RPMI7951 (cell line): Measurements from ENCODE around the gene NKD2. TPM values are rescaled to one million over a fixed set of nuclear protein-coding genes. Genes with fewer than 3 reads are reported as not detected.
"Not testable (repeated sequence)": the region's sequence is repeated elsewhere in the genome, so short reads cannot be mapped to it uniquely, and the experiment has no call there.

Experiments
- DNase-seq: peaks from one replicate; pipeline ENCODE4 v3.0.0-alpha.2; 2012; ENCODE audit warnings: low read depth
- total RNA-seq: library from RNA; depleted of rRNA; stranded (reverse); fragments of >200 nt; shearing (Covaris generic); gene quantifications from 2 replicates; pipeline ENCODE4 v1.2.3, GENCODE V29; 2014

Gene NKD2
- total RNA-seq, 1 experiment from 2014 or later: 24.6 TPM

- no peak for DNase-seq
Observed at GRCh38 chr5:1056611-1057484, 48.2 kb downstream of the NKD2 start.

DNA sequence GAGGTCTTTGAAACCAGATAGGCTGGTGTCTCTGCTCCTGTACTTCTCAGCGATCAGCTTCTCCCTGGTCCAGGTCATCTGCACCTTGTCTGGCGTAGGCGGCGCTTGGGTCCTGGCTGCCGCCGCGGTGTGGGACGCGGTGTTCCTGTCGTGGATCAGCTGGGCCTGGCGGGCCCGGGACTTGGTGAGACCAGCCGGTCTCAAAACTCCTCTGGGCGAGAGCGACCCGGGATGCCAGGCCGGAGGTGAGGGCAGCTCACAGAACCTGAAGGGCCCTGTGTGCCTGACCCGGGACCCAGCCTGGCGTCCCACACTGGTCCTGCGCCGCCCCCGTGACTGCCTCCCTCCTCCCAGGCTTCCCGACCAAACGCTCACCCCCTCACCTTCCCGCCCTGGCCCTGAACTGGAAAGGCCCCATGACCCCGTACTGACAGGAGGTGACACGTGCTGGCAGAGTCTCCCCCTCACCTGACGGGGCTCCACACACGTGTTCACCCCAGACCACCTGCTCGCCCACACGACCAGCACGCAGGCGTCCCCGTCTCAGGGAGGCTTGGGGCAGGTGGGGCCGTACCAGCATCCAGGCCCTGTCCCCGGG is 49.0 kb downstream of the NKD2 start:
- DNase-seq: no peak

DNA sequence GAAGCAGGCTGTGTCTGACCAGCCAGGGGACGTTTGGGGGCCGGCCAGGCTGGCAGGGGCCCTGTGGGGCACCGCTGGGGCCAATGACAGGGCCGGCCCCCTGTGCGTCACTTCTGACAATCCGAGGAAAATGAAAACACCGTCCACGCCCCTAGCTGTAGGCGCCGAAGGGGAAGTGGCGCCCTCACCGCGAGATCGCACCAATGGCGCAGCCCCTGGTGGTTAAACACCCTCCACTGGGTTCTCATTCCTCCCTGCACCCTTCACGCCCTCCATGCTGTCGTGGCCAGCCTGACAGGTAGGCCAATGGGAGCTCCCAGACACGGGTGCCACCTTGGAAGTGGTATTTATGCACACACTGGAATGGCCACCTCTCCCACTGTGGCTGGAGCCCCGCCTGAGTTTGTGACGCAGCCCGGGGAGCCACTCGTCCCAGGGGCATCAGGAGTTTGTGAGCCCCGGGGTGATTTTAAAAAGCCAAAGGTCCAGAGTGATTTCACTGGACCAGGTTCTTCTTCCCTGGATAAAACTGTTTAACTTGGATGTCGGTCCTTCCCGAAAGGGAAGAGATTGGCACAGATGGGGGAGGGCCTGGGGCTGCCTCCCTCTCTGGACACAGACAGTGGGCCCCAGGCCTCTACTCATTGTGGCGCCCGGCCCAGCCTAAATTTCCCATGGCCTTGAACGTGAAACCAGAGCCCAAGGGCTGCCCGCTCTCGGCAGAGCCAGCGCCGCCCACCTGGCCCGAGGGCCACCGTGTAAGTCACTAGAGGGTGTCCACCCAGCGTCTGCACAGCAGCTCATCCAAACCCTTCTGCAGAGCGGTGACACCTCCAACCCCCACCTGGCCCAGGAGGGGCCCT is 49.7 kb downstream of the NKD2 start:
- DNase-seq: no peak

DNA sequence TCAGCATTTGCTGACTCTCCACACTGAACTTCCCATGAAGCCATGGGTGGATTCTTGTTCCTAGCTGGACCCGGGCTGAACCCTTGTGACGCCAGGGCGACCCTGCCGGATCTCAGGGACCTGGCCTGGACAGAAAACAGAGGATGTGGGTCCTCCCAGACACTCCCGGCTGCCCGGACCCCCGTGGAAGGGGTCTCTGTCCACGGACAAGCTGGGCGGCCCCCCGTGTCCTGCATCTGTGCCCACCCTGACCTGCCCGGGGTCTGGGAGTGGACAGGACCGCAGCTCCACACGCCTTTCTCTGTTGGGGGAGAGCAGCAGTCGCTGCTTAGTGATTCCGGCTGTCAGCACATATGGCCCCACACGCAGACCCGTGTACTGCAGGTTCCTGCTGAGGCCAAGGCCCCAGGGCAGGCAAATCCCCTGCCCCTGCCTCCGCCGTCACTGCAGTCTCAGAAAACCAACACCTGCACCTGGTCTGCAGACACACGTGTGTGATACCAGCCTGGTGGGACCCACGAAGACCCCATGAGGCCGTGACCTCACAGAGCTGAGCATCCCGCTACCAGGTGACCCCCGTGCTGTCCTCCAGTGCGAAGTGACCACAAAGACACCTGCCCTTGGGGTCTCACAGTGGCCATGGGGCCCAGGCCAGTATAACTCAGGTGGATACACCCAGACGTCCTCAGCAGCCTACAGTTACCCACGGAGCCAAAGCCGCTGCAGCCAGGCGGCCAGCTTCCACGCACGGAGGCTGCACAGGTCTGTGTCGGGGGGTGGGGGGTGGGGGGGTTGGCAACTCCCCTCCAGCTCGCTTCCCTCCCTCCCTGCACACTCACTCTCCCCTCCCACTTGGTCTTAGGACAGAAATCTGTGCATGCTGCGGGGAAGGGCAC is 50.6 kb downstream of the NKD2 start:
- no peak for DNase-seq

DNA sequence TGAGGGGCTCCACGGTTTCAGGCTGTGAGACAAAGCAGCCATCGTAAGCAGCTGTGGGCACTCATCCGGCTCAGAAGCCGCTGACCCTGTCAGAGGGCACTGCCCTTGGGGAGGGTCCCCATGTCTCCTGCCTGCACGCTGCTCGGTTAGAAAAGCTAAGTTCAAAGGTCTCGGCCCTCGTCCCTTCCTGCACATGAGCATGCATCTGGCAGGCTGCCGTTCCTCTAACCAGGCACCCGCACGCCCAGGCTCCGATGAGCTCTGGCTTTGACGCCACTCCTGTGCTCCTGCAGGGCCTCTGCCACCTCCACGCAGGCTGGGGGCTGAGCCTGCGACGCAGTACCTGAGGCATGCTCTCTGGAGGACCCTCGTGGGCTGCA is 51.3 kb downstream of the NKD2 start:
- DNase-seq: no peak

DNA sequence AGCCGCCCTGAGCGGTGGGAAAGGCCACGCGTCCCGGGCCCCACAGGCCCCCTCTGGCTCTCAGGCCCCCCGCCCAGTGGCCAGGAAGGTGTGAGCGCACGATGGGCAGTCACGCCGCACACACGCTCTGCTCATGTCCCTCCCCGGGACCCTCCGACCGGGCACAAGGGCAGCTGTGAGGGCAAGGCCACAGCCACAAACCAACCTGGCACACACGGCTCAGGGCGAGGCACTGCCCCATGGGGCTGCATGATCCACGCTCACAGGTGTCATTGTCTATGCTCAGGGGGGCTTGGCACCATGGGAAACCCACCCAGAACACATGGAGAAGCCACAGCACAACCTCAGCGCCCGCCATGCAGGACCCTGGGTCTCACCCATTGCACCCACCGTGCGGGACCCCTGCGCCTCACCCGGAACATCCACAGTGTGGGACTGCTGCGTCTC is 52.0 kb downstream of the NKD2 start:
- DNase-seq: no peak

GRCh38 chr5:1061292-1061691 is 52.7 kb downstream of the NKD2 start:
- DNase-seq: not testable (repeated sequence)

- no peak for DNase-seq
Observed at GRCh38 chr5:1061916-1062315, 53.3 kb downstream of the NKD2 start.

- no peak for DNase-seq
Observed at GRCh38 chr5:1062761-1063568, 54.4 kb downstream of the NKD2 start.

GRCh38 chr5:1063661-1064382 is 55.2 kb downstream of the NKD2 start:
- DNase-seq: no peak

DNA sequence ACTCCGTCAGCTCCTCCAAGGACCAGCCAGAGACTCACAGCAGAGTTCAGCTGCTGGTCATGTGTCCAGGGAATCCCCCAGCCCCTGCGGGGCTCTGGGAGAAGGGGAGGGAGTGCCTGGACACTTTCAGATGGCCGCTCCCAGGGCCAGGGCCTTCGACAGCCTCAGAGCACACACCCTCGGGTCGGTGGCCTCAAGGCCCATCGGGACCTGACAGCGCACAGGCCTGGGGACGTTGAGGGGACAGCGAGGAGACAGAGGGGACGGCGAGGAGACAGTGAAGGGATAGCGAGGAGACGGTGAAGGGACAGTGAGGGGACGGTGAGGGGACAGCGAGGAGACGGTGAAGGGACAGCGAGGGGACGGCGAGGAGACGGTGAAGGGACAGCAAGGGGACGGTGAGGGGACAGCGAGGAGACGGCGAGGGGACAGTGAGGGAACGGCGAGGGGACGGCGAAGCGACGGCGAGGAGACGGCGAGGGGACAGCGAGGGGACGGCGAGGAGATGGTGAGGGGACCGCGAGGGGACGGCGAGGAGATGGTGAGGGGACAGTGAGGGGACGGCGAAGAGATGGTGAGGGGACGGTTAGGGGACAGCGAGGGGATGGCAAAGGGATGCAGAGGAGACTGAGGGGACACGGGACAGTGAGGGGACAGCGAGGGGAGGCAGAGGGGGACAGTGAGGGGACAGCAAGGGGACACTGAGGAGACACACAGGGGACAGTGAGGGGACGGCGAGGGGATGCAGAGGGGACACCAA is 56.0 kb downstream of the NKD2 start:
- no peak for DNase-seq

GRCh38 chr5:1065143-1065750 is 56.6 kb downstream of the NKD2 start:
- no peak for DNase-seq

DNA sequence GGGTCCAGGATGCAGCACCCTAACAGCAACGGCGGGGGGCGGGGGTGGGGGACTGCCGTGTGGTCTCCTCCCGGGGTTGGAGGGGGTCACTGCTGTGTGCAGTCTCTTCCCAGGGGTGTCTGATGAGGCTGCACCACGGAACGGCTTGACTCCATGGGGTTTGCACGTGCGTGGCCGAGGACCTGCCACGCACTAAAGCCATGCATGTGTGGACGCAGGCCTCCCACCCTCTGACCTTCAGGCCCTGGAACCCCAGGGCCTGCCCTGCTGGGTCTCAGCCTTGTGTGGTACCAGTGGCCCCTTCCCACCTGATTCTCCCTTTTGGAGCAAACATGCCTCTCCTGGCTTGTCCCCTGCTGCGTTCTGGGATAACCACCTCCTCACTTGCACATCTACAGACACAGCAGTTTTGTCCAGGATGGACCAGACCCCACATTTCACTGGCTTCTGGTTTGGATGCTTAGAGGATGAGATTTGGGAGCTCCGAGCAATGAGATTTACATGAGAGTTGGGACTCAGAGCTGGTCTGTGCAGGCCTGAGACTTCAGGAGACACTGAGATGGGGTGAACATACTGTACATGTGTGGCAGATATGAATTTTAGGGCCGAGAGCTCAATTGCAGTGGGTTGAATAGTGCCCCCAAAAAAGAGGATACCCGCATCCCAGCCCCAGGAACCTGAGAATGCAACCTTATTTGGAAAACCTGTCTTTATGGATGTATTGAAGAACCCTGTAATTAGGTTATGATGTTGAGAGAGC is 57.5 kb downstream of the NKD2 start:
- no peak for DNase-seq

DNA sequence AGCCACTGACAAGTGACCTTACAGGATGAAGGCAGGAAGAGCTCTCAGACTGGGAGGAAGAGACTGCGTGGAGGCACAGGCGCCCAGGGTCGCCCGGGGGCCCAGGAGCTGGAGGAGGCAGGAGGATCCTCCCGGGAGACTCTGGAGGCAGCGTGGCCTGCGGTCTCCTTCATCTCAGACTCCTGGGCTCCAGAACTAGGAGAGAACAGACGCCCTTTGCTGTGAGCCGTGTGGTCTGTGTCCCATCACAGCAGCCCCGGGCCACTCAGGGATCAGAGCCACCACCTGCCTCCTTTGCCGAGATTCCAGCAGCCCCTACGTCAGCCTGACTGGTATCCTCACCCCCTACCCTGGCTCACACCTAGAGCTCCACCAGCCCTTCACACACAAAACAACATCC is 58.1 kb downstream of the NKD2 start:
- DNase-seq: no peak

DNA sequence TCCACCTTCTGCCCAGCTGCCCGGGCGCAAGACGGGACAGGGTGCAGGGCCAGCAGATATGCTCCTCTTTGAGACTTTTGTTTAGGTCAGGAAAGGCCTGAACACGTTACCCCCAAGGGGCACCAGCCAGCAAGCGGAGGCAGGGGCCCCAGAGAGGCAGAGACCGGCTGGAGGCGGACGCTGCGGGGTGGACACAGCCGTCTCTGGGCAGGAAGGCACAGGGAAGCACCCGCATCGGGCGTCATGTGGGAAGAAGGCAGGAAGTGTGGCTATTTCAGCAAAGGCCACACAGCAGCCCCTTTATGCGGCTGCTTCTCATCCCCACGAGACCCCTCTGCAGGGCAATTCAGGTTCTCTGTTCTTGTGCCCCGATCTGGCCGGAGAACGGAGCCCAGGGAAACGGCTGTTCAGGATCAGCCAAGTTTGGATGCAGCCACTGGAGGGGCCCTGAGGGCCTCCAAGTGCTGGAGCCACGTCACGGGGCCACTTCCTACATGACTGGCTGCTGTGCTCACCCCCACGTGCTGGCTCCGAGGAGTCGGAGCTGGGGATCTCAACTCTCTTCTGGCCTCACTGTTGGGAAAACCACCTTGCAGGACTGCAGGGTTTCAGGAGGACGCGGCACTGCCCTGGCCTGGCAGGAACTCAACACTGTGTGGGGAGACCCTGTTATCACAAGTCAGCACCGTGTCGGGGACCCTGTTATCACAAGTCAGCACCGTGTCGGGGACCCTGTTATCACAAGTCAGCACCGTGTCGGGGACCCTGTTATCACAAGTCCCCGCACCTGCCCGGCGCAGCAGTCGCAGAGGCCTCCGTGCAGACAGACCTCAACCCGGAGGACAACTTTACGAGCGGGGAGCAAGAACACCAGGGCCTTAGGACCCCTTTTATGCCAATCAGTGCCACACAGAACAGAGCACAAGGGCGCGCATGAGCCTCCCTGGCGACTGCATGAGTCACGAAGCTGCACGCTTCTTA is 58.8 kb downstream of the NKD2 start:
- no peak for DNase-seq

DNA sequence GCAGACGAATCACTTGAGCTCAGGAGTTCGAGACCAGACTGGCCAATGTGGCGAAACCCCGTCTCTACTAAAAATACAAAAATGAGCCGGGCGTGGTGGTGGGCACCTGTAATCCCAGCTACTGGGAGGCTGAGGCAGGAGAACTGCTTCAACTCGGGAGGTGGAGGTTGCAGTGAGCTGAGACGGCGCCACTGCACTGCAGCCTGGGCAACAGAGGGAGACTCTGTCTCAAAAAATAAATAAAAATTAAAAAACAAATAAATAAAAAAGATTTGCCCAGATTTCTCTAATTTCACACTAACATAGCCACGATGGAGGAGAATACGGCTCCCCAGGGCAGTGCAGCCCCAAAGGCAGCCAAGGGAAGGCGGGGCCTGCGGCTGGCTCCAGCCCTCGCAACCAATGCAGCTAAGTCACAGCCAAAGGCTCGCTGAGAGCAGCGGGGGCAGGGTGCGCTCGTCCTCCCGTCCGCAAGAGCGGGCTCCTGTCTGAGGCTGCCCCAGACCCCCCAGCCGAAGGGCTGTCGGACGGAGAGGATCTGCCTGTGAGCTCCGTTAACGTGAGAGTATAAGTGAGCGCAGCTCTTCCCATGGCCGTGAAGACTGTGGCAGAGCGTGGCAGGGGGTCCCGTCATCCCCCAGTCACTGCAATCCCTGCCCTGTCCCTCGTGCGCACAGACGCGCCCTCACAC is 59.7 kb downstream of the NKD2 start:
- no peak for DNase-seq
